Esophagus squamous epithelium (tissue), 4 donors: ENCODE data around the gene PLA2R1.

Experiments used
- POLR2A ChIP-seq, 4 donors: fragments of 450-650 bp; IDR thresholded peaks; one replicate each; pipeline ENCODE4 v1.6.1; 2017; ENCODE audit warnings: antibody characterized with exemption in 4 of 4, mild to moderate bottlenecking in 4 of 4, moderate library complexity in 3 of 4
- TF ChIP-seq, protein P1 (sequence below), 6 experiments: fragments of 450-650 bp in 4 of 6; fragments of 200-600 bp in 2 of 6; sonication (generic) in 2 of 6; IDR thresholded peaks; one replicate each; pipeline ENCODE4 v1.5.1; 2016 to 2019; ENCODE audit warnings: antibody characterized with exemption in 6 of 6, mild to moderate bottlenecking in 4 of 6, moderate library complexity in 4 of 6

DNA sequence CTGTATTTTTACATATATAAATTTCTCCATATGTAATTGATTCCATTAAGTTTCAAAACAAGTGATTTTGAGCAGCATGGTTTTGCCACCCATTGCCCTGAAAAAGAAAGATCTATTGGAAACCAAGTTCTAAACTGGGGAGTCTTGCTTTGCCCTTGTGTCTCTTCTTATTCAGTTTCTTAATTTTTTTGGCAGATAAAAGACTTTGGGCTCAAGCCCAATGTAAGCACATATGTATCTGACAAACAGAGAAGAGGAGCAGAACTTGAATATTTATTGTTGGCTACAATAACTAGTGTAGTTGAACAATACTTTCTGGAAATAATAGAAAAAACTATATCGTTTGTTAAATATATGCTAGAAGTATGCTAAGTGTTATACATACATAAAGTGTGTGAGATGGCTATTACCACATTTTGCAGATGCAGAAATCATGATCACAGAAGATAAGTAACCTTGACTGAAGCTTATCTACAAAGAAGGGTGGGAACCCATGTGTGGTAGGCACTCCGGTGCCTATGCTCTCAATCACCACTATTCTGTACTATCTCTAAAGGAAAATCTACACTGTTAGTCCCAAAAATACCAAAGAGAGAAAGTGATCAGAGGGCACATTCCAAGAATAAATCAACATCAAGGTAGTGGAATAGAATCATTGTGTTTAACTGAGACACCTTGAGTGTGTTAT, 109.1 kb downstream of the PLA2R1 start:
- TF ChIP-seq POLR2A (IDR thresholded peaks at IDR 0.05) = no peak
- TF ChIP-seq, protein P1, sequence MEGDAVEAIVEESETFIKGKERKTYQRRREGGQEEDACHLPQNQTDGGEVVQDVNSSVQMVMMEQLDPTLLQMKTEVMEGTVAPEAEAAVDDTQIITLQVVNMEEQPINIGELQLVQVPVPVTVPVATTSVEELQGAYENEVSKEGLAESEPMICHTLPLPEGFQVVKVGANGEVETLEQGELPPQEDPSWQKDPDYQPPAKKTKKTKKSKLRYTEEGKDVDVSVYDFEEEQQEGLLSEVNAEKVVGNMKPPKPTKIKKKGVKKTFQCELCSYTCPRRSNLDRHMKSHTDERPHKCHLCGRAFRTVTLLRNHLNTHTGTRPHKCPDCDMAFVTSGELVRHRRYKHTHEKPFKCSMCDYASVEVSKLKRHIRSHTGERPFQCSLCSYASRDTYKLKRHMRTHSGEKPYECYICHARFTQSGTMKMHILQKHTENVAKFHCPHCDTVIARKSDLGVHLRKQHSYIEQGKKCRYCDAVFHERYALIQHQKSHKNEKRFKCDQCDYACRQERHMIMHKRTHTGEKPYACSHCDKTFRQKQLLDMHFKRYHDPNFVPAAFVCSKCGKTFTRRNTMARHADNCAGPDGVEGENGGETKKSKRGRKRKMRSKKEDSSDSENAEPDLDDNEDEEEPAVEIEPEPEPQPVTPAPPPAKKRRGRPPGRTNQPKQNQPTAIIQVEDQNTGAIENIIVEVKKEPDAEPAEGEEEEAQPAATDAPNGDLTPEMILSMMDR (IDR thresholded peaks at IDR 0.05) = no peak
